Erythroblast (primary cell): ENCODE results near the gene CPNE2.

Experiments used
- DNase-seq, 2 experiments: peaks; one replicate each; lab custom pipeline; 2025; lab: John Stamatoyannopoulos, UW
- GATA1 ChIP-seq: IDR thresholded peaks from 2 replicates; pipeline ENCODE4 v1.6.1; 2011; ENCODE audit warnings: low read depth, mild to moderate bottlenecking, control low read depth, low read length, moderate library complexity
- POLR2A ChIP-seq: IDR thresholded peaks from 2 replicates; pipeline ENCODE4 v1.6.1; 2011; ENCODE audit warnings: mild to moderate bottlenecking, low read length

CPNE2 gene

GRCh38 chr16:57131351-57131970 is 39.1 kb downstream of the CPNE2 start:
- no peak for DNase-seq
- TF ChIP-seq GATA1 (no peak), POLR2A (no peak)

- TF ChIP-seq GATA1 = no peak
- TF ChIP-seq POLR2A = no peak
- DNase-seq = no peak
These were observed 40.1 kb downstream of the CPNE2 start for GRCh38 chr16:57132470-57132869.

DNA sequence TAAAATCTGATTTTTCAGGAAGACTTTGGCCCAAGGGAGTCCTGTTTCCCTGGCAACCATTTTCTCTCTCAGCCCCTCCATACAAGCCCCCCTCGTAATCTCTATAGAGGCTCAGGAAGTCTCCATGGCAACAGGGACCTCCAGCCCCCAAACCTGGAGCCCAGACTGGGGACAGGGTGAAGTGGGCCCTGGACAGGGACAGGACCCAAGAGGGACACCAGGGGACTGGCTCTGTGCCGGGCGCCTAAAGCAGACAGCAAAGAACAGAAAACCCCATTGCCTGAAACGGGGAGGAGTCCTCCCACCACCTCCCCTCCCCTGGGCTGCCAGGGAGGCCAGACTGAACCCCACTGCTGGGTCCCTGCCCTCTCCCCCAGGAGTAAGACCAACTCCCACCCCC is 40.6 kb downstream of the CPNE2 start:
- no peak for TF ChIP-seq GATA1
- TF ChIP-seq POLR2A = no peak
- no peak for DNase-seq

GRCh38 chr16:57133886-57134285 is 41.5 kb downstream of the CPNE2 start:
- DNase-seq = no peak

GRCh38 chr16:57134982-57135381 is 42.6 kb downstream of the CPNE2 start:
- DNase-seq = no peak
- TF ChIP-seq POLR2A (no peak), GATA1 (no peak)

More at GRCh38 chr16:57133886-57134285, 41.5 kb downstream of the CPNE2 start:
- no peak for TF ChIP-seq POLR2A
- TF ChIP-seq GATA1 = no peak

DNA sequence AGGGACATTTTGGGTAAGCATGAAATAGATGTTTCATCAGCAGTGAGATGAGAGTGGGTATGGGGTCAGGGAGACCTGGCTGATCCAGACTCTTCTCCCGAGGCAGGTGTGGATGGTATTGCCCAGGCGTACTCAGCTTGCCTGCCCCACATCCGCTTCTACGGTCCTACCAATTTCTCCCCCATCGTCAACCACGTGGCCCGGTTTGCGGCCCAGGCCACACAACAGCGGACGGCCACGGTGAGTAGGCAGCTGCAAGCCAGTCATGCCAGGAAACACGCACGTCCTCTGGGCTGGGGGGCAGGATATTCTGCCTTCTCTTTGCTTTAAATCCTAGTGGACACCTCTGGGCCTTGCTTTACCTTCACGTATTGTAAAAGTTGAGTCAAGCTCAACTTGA is 44.7 kb downstream of the CPNE2 start:
- no peak for TF ChIP-seq POLR2A
- no peak for TF ChIP-seq GATA1
- no peak for DNase-seq

DNA sequence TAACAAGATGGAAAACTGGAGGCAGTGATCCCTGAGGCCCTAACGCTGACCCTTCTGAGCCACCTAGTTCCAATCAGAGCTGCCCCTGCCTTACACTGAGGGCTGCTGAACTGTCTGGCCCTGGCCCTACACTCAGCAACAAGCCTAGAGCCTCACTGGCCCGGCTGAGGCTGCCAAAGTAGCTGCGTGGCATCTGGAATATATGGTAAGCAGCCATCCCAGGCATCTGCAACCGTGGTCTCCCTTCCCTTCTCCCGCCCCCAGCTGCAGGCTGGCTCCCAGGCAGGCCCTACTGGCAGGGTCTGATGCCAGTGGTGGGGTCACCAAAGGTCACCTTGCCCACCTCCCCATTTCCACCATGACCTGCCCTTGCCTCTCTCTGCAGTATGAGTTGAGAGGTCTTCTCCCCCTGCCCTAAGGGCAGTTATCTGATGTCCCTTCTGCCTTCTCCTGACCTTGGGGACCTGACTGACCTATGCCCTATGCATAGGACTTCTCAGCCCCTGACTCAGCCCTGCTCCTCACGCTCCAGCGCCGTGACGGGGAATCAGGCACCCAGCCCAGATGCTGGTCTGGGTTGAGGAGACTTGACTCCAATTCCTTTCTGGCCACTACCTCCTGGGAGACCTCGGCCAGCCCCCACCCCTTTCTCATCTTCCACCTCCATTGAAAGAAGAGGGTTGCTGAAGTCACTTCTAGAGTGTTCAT is 45.3 kb downstream of the CPNE2 start:
- no peak for TF ChIP-seq POLR2A
- TF ChIP-seq GATA1 = no peak
- no peak for DNase-seq

- no peak for DNase-seq
- no peak for TF ChIP-seq GATA1
- TF ChIP-seq POLR2A = no peak
These were observed 46.0 kb downstream of the CPNE2 start for GRCh38 chr16:57138281-57138935.

DNA sequence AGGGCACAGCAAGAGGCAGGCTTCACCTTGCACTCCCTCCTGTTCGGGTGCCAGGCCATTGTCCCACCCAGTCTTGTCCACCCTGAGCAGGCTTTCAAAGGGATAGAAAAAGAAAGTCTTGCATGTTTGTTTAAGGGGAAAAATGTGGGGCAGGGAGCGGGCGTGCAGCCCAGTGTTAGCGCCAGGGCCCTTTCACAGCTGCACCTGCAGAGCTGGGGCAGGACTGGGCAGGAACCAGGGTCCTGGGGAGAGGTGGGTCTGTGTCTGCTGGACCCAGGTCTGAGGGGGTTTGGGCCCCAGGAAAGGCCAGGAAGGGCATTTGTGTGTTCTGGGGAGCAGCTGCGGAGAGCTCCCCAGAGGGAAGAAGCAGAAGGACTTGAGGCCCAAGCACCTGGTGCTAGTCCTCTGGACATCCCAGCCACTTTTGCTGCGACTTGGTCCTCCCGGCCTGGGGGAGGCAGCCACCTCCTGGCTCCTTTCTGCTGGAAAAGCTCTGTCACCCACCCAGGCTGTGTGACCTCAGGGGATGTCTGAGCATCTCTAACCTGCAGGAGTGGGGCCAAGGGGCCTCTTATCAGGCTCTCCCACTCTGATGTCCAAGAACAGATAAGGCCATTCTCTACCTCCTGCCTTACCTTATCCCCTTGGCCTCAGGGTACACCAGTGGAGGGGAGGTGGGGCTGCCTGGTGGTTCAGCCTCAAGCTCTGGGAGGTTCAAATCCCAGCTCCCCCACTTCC is 48.7 kb downstream of the CPNE2 start:
- DNase-seq = peak in 1 of 2 experiments; percentile 42
- TF ChIP-seq POLR2A (no peak), GATA1 (no peak)

DNA sequence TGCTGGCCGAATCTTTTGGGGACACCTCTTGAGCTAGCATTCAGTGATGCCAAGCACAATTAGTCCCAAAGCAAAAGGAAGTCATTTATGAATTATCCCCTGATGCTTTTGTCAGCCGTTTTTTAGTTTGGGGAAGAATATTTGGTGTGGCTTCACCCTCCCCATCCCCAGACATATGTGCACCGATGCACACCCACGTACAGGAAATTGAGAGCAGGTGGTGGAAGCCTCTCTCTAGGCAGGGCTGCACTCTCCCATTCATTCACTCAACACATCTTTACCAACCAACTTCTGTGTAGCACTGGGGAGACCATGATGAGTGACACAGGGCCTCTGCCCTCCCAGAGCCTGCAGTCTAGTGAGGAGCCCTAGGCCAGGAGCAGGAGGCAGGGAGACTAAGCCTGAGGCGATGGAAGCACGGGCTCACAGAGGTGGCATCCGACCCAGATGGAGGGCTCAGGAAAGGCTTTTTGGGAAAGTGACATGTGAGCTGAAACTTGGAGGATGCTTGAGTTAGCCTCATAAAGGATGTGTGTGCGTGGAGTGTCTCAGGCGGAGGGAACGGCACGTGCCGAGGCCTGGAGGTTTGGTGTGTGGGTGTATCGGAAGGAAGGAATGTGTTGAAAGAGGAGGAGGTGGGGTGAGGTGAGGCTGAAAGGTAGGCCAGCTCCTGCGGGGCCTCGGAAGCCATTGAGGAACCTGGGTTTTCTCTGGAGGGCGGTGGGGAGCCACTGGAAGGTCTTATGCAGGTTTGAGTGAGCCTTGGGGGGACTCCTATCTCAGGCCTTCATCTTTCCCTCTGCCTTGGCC is 49.6 kb downstream of the CPNE2 start:
- DNase-seq = no peak
- no peak for TF ChIP-seq GATA1
- TF ChIP-seq POLR2A = no peak

GRCh38 chr16:57143149-57143921 is 51.0 kb downstream of the CPNE2 start:
- no peak for DNase-seq
- TF ChIP-seq POLR2A (no peak), GATA1 (no peak)

GRCh38 chr16:57144027-57144426 is 51.6 kb downstream of the CPNE2 start:
- DNase-seq = no peak
- no peak for TF ChIP-seq GATA1
- no peak for TF ChIP-seq POLR2A
